Kidney glomerular epithelial cell (primary cell): ENCODE measurements around the gene DGCR2.
"Not testable (repeated sequence)": the region's sequence is repeated elsewhere in the genome, so short reads cannot be mapped to it uniquely, and the experiment has no call there.

Experiments used
- DNase-seq: peaks from one replicate; lab custom pipeline; 2025; lab: John Stamatoyannopoulos, UW

Gene DGCR2

DNA sequence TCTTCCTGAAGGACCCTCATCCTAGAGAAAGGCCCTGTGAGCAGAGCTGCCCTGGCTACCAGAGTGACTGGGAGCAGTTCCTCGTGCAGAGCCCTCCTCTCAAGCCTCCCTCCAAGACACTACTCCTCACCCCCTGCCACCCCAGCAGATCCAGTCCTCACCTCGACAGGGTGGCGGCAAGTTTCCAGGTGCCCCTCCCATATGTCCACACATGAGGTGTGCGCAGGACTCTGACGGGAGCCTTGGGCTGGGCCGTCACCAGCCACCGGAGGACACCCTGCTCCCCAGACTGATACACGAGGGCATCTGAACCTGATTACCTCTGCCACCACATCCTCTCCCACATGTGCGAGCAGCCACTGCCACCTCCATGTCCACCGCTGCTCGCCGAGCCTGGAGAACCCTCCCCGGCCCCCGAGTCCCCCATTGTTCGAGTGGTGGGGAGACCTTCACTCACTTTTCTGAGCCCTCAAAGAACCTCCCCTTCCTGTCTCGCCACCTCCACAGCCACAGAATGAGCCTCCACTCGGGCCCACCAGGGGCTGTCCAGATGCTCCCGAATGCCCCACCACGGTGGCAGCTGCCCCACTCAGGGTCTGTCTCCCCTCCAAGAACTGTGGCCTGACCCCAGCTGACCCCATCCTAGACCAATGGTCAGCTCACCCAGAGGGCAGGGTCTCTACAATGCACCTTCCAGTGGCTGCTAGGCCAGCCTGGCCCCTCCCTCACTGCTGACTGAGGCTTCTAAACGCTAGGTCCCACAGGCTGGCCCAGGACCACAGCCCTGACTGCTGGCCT lies 62.5 kb downstream of the DGCR2 start:
- no peak for DNase-seq

DNA sequence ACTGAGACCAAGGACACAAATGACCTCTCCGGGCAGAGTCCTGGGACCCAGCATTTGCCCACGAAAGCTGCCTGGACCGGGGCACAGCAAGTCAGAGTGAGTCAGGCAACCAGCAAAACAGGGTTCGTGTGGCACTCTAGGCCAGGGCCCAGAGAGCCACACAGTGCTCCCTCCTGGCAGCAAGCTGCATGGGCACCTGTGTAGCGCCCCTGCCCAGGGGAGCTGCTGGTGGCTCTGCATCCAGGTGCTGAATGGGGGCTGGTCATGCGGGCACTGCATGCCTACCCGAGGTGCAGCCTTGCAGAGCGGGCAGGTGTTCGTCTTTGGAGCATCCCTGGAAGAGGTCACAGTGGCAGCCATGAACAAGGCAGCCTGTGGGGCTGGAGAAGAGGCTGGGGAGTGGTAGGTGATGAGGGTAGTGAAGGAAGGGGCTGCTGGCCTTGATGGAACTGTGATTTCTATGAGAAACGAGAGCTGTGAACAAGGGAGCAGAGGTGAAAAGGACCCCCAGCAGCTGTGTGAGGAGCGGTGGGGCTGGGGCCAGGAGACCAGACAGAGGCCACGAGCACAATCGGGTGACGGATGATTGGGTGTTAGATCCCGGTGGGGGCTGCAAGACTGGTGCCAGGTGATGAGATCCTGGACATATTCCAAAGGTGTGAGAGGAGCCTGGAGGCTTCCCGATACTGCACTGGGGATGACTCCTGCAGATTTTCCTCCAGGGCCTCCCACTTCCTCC lies 63.3 kb downstream of the DGCR2 start:
- no peak for DNase-seq

DNA sequence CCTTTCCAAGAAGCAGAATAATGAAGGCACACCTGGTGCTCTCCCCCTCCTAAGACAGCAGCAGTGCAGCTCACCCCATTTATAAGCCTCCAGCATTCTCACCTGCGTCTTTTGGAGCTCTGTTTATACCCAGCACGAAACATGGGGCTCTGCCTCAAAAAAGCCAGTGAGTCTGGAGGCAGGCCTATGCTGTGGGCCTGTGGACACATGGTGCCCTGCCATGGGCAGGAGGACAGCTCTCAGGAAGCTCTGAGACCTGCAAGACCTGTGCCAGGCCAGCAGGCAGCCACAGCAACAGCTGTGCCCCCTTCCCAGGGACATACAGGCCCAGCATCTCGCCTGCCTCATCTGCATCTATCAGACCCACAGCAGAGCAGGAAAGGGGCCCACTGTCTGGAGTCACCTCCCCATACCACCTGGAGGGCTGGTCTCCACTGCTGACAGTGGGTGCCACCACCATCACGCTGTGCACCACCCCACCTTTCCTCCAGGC lies 64.2 kb downstream of the DGCR2 start:
- DNase-seq = no peak

DNA sequence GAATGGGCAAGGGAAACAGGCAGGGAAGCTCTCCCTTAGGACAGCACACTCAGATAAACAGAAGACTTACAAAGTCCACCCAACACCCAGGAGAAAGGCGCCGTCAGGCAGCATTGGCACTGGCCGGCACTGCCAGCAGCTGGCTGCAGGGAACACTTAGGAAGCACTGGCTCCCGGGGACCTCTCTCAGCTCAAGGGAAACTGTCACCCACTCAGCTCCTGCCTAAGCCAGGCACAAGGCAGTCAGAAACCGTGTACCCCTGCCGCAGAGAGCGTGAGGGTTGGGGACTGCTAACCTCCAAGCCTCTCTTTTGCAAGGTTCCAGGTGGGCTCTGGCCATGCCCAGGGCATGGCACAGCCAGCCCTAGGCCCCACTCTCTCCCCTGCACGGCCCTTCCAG lies 64.7 kb downstream of the DGCR2 start:
- no peak for DNase-seq

DNA sequence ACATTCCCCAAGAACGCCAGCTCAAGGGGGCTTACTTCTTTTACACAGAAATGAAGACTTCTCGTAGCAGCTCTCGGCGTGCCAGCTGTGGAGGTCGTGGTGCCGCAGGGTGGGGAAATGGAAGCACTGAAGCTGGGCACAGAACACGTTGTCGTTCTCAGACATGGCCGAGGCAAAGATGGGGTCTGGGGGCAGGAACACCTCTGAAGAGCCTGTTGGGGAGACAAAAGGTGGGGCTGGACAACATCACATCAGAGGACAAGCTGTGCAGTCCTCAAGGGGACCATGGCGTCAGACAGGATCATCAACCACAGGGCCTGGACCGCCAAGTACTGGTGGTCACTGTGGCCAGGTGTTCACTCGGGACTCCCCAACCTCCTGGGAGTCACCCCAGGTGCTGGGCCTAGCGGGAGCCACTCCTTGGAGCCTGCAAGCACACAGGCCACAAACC lies 65.2 kb downstream of the DGCR2 start:
- DNase-seq = no peak

DNA sequence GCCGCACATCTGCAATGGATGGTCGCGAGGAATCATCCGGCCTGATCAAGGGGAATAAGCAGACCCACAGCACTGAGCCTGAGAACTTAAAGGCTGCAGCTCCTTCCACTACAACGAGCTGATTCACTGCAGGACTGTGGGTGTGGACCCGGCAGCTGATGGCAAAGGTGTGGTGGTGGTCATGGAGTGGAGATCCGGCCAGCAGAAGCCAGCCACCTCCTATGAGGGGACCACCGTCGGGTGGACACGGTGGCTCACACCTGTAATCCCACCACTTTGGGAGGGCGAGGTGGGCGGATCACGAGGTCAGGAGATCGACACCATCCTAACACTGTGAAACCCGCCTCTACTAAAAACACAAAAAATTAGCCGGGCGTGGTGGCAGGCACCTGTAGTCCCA lies 66.4 kb downstream of the DGCR2 start:
- no peak for DNase-seq

DNA sequence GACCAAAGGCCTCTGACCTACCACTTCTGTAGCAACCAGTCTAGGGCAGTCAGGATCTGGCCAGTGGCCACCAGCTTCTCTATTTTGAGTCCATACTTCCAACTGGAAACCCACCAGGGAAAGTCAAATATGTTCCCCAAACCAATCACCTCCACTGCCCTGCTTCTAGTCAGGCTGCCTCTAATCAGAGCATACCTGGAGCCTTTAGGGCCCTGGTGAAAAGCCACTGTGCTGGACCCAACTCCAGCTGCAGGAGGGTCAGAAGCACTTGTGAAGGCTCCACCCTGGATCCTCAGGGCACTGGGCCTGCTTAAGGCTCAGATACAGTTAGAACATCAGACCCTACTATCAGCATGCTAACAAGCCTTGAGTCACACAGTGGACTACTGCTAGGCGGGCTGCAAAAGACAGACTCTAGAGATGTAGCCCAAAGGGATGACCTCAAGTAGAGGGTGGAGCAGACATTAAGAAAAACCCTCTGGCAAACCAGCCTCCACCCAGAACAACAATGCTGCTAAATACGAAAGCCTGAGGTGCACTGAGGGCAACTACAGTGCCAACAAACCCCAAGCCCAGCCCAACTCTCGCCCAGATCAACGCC lies 69.2 kb downstream of the DGCR2 start:
- no peak for DNase-seq

DNA sequence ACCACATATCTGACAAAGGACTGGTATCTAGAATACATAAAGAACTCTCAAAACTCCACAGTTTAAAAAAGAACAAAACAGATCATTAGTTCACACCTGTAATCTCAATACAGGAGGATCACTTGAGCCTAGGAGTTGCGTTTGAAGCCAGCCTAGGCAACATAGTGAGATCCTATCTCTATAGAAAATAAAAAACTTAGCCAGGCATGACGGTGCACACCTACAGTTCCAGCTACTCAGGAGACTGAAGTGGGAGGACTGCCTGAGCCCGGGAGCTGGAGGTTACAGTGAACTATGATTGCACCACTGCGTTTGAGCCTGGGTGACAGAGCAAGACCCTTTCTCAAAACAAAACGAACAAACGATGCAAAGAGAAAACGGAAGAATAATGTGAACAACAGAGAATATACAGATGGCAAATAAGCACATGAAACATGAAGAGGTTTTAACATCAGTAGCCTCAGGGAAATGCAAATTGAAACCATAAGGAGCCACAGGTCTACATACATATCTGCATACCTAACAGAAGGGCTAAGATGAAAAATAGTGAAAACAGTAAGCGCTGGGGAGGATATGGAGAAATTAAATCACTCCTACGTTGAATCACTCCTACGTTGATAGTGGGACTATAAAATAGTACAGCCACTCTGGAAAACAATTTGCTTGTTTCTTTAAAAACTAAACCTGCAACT lies 70.7 kb downstream of the DGCR2 start:
- no peak for DNase-seq

DNA sequence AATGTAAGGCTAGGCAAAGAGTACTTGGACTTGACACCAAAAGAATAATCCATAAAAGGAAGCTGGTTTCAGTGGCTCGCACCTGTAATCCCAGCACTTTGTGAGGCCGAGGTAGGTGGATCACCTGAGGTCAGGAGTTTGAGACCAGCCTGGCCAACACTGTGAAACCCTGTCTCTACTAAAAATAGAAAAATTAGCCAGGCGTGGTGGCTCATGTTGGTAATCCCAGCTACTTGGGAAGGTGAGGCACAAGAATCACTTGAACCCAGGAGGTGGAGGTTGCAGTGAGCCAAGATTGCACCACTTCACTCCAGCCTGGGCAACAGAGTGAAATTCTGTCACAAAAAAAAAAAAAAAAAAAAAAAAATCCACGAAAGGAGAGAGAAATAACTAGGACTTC lies 71.4 kb downstream of the DGCR2 start:
- DNase-seq = not testable (repeated sequence)

DNA sequence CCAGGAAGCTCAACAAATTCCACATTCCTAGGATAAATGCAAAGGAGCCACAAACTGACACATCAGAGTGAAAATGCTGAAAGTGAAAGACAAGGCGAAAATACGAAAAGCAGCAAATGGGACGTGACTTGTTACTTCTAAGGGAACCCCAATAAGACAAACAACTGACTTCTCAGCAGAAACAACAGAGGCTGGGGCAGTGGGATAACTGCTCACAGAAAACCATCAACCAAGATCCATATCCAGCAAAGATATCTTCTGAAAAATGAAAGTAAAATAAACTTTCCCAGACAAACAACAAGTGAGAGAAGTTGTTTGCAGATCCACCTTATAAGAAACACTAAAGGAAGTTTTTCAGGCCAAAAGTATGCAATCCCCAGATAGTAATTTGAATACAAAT lies 72.1 kb downstream of the DGCR2 start:
- no peak for DNase-seq

DNA sequence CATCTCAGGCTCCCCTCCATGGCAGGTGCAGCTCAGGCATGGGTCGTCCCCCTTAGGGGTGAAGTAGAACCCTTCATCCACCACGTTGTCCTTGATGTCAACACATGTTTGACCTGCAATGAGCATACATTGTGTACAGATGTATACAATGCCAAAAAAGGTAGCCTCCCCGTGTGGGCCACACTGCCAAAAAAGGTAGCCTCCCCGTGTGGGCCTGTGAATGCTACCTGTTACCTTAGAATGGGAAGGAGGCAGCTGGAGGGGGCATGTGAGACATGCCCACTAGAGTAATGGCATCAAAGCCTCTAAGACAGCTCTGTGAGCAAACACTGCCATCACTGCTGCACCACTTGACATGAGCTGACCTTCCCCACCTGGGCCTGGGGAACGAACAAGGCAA lies 73.7 kb downstream of the DGCR2 start:
- DNase-seq = no peak

DNA sequence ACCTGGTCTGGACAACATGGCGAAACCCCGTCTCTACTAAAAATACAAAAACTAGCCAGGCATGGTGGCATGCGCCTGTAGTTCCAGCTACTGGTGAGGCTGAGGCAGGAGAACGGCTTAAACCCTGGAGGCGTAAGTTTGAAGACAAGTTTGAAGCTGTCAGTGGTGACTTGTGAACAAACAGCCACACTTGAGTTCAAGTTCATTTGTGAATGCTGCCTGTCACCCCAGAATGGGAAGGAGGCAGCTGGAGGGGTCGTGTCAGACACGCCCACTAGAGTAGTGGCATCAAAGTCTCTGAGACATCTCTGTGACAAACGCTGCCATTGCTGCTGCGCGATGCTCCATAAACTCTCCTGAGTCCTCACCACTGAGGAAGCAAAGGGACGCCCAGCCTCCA lies 74.2 kb downstream of the DGCR2 start:
- DNase-seq = no peak

DNA sequence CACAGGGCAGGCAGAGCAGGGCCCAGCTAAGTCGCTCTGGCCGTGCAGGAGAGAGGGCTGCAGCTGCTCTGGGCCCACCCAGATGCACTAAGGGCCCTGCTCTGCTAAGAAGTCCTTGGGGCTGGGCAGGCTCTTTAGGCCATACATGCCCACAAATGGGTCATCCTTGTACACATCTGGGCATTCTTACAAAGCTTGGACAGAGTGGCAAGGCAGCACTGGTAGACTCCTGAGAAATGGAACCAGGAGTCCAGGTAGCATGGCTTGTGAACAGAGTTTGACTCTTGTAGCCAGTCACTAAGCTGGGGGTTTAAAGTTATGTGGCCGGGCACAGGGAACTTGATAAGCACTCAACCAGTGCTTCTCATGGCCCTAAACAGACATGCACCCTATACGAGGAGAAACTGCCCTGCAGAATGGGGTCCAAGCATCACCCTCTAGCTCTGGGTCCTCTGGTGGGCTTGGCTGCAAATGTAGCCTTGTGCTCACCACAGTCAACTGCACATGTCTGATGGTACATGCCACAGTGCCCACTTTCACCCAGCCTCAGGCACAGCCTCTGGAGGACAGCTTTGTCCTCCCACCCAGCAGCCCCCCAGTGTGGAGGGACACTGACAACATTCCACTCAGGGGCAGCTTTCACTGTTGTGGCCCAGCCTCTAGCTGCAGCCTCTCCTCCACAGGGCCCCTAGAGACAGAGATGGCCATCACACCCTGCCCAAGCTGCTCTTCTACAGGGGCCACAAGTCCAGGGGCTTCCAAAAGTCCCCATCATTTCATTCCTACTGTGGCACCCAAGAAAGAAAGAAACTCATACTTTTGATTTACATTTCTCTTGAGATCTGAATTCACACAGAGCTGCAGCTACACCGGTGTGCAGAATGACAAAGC lies 75.2 kb downstream of the DGCR2 start:
- DNase-seq = no peak

DNA sequence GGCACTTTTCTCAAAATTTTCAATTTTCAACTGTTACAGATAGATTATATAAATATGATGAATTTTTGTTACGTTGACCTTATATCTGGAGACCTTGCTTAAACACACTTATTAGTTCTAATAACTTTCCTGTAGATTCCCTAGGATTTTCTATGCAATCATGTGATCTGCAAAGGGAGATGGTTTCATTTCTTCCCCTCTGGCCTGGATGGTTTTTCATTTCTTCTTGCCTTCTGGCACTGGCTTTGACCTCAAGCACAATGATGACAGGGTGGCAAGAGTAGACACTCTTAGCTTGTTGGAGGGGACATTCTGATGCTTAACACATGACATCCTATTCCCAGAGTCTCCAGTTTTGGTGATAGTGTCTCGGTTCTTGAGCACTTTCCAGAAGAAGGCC lies 75.9 kb downstream of the DGCR2 start:
- DNase-seq = no peak

DNA sequence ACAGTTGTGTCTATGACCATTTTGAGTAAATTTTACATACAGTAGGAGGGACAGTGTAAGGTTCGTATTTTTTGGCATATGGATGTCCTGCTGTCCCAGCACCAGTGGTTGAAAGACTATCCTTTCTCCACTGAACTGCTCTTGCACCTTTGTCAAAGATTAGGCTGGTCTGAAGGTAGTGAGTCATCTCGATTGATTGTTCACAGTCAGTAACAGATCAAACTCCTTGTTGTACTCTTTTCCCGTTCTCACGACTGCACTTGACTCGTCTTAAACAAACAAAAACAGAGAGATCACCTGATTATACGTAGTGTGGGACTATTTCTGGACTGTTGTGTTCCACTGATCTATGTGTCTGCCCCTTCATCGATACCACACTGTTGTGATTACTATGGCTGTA lies 77.1 kb downstream of the DGCR2 start:
- no peak for DNase-seq

DNA sequence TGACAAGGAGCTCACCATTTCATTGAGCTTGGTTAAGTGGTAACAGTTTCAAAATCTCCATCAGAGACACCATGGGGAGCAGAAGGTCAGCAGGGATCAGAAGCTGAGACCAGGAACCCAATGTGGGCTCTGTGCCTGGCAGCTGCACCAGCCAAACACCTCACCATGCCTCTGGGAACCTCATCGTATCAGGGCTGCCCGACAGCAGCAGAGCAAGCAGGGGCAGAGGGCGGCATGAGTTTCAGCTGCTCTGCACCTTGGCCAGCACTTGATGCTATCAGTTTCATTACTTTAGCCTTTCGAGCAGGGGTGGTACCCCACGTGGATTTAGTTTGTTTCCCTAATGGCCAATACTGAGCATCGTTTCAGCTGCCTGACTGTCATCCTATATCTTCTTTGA lies 77.8 kb downstream of the DGCR2 start:
- no peak for DNase-seq

DNA sequence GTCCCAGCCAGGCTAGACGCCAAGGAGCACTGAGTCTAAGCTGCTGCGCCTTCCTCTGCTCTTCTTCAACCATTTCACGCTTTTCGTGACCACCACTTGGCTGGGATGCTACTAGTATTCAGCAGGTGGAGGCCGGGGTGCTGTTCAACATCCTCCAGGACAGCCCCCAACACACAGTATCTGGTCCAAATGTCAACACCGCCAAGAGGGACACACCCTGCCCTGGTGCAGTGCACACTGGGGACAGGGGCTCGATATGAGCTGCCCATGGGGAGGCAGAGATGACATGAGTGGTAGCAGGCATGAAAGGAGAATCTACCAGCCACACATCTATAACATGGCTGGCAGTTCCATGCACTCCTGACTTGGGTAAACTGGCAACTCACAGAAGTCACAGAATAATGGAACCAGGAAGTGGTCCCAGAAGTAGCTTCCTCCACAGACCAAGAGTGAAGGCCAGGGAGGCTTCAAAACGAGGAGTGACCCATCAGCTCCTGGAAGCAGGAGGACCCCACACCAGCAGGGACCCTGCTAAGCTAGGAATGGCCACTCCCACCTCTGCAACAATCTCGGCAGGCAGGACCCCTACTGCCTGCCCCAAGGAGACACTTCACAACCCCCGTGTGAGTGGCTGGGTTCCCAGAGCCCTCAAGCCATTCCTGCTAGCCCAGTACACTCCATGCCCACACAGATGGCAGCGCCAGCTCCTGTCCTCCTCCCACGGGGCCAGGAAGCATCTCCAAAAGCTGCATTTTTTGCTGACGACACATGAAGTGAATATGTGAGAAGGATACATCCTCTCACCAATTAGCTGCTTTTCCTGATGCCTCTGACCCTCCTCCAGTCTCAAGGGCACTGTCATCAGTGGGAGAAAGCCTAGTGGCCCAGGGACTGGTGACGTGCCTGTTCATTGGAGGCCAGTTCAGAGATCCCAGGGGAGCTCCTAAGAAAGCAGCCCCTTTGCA lies 78.8 kb downstream of the DGCR2 start:
- no peak for DNase-seq

DNA sequence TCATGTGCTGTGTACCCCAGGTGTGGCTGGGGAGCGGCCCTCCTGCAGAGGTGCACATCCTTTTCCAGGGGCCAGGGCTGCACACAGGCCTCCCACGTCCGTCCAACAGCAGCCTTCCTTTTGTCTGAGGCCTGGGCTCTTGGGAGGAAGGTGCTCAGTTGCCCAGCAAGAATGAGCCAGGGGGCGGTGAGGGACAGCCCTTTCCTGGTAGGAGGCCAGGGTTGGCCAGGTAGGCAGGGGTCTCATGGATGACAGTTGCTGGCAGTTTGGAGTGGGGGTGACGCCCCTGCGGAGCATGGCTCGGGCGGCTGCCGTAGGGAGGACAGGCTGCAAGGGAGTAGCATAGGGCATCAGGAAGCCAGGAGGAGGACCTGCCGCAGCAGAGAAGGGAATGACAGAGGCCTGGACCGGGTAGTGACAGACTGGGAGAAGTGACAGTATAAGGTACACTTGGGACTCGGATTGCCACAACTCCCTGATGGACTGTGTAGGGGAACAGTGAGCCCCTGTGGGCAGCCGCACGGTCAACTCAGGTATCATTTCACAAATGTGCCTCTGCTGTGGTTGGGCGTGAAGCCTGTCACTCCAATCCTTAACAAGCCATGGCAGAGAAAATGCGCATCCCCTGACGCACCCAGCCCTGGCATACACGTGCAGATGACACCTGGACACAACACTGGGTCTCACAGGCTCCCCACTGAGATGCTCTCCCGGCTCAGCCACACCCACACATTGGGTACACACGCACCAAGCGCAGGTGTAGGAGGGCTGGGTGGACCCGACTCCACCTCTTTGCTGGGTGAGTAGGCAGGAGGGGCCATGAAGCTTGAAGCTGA lies 79.7 kb downstream of the DGCR2 start:
- DNase-seq = no peak

DNA sequence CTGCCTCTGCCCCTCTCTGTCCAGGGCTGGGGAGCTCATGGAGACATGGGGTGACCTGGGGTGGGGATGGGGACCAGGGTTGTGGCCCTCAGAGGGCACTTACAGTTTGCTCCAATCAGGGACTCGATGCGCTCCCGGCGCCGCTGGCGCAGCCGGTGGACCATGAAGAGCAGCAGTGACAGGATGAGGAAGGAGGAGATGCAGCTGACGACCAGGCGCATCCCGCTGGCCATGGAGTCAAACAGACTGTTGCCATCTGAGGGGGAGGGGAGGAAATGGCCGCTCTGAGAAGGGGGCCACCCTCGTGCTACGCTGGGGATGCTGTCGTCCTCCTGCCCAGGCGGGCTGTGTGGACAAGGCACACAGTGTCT lies 80.5 kb downstream of the DGCR2 start:
- no peak for DNase-seq
